Activated CD8-positive, alpha-beta memory T cell treated with anti-CD3 and anti-CD28 coated beads for 4 hours (primary cell): ENCODE measurements around the gene FOXF1.

Experiments used
- DNase-seq, 2 donors: peaks; one replicate each; pipeline ENCODE4 v3.0.0-alpha.2; 2020; ENCODE audit warnings: low read depth in 2 of 2

Gene FOXF1

DNA sequence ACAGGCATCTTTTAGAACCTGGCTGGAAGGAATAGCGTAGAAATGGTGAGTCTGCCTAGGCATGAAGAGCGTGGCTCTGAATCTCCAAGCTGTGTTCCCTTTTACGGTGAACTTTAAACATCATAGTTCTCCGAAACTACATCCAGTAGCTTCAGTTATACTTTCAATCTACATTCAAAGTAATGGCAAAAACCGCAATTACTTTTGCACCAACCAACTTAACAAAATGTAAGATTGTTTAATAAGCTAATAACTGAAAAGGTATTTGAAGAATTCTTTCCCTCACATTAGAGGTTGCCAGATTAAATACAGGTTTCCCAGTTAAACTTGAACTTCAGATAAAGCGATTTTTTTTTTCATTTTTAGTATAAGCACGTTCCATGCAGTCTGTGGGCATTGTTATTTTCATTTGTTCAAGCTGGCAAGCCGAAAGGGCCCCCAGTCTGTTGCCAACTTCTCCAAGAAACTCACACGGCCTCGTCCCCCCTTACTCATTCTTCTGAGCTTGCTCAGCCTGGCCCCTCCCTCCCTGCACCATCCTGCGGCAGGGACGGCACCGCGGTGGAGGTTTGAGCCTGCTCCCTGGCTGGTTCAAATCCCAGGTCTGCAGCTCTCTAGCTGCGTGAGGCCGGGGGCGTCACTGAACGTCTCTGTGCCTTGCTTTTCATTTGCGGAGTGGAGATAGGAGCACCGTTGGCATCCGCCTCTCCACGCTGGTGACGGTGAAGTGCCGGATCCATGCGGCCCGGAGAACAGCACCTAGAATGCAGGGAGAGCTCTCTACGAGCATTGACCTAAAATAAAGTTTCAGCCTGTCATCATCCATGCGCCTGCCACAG, 48.2 kb downstream of the FOXF1 start:
- no peak for DNase-seq

DNA sequence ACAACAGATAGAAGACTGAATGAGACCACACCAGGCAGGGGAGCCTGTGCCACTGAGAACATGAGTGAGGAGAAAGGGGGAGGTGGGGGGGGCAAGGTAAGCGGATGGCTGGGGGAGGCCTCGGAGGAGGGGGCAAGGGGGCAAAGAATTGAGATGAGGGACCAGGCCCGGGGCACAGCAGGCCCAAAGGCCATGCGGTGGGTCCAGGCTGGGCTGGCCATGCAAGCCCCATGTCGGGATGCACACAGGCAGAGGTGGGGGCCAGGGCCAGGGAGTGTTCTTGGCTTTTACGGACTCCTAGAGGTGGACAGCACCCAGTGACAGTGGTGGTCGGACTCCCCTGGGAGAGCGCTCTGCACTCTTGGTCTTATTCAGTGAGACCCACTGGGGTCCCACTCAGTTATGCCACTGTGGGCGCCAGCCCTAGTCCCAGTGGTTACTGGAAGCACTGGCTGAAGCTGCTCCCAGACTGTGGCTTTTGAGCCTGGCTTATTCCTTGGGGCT, 49.5 kb downstream of the FOXF1 start:
- no peak for DNase-seq

DNA sequence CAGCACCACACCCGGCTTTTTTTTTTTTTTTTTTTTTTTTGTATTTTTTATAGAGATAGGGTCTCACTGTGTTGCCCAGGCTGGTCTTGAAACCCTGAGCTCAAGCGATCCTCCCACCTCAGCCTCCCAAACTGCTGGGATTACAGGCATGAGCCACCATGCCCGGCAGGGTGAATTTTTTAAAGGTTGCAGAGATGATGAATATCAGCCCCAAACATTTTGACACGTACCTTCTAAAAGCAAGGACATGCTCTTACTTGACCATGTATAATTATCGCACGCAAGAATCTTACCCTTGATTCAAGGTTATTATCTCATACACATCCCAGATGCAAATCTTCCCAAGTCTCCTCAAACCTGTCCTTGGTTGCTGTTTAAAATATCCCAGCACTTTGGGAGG, 52.0 kb downstream of the FOXF1 start:
- no peak for DNase-seq

DNA sequence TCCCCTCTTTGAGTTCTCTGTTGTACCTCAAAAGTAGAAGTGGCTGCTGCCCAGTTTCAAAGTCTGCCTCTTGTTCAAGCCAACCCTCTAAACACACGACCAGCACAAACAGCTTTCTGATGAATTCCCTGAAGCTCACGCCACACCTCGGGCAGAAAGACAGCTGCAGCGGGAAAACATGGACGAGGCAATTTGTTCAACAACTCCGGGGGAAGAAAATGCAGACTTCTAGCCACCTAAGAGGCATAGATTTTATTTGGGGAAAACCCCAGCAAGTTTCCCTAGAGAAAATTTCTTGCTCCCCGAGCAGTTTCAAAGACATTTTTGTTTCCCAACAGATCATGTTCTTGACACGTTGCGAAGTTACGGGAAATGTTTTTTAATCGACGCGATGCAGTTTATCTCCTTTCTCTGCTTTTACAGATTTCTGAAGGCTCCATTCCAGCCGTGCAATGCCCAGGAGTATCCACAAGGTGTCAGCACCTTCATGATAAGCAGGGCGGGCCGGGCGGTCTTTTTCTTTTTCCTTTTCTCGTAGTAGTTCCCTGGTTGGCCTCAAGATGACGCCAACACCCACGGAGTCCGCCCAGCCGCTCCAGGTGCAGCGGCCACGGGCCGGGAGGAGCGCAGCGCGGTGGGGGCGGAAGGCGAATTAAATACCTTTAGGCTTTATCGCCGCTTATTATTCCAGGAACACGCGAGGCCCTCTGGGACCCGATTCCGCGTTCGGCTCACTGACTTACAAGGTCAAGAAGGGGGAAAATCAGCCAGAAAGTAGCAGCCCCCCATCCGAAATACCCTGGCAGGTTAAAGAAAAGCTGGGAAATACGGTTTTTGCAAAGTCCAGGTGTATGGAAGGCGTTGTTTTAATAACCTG, 53.4 kb downstream of the FOXF1 start:
- DNase-seq = peak; percentile 71
